ENCODE measurements around the gene CTRB2.

CTRB2 gene

DNA sequence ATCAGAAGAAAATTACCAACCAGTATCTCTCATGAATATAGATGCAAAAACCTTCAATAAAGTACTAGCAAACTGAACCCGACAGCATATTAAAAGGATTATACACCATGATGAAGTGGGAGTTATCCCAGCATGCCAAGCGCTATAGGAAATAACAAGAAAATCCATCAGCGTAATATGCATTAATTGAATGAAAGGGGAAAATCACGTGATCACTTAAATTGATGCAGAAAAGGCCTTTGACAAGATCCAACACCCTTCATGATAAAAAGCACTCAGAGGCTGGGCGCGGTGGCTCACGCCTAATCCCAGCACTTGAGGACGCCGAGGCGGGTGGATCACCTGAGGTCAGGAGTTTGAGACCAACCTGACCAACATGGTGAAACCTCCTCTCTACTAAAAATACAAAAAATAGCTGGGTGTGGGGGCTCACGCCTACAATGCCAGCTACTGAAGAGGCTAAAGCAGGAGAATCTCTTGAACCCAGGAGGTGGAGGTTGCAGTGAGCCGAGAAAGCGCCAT is 4.8 kb downstream of the CTRB2 start:
- TF ChIP-seq EZH2 (IDR thresholded peaks at IDR 0.05; ENCODE audit: borderline replicate concordance, low read length): no peak
- TF ChIP-seq, protein P1, sequence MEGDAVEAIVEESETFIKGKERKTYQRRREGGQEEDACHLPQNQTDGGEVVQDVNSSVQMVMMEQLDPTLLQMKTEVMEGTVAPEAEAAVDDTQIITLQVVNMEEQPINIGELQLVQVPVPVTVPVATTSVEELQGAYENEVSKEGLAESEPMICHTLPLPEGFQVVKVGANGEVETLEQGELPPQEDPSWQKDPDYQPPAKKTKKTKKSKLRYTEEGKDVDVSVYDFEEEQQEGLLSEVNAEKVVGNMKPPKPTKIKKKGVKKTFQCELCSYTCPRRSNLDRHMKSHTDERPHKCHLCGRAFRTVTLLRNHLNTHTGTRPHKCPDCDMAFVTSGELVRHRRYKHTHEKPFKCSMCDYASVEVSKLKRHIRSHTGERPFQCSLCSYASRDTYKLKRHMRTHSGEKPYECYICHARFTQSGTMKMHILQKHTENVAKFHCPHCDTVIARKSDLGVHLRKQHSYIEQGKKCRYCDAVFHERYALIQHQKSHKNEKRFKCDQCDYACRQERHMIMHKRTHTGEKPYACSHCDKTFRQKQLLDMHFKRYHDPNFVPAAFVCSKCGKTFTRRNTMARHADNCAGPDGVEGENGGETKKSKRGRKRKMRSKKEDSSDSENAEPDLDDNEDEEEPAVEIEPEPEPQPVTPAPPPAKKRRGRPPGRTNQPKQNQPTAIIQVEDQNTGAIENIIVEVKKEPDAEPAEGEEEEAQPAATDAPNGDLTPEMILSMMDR (IDR thresholded peaks at IDR 0.05; ENCODE audit: low read length): no peak
- H3K9ac ChIP-seq (ENCODE audit: low read length): no peak overlapping the region

DNA sequence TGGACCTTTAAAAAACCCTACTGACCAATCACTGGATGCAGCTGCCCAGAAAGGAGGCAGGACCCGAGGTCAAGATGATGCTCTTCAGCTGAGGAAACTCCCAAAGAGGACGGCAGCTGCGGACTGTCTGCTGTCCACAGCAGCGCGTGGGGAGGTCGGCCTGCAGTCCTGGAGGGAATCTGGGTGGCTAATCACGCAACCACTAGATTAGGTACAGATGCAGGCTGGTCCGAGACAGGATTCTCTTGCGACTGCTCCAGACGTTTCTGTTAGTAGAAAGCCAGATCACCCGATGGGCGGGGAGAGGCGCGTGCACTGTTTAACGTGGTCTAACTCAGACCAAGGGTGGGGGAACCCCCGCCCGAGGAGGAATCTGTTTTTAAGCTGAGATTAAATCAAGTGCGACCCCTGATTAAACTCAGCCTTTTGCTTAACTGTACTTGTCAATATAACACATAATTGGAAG is 8.8 kb downstream of the CTRB2 start:
- Histone ChIP-seq H3K27ac (ENCODE audit: low read depth, low read length, poor library complexity, severe bottlenecking) (no peak overlapping the region), H3K4me1 (ENCODE audit: insufficient read depth, low read length, severe bottlenecking) (peaks cover 6% of the 10 kb centered on the region), H3K79me2 (ENCODE audit: insufficient read depth, low read length) (no peaks in the 10 kb centered on the region), H3K9ac (ENCODE audit: low read length) (no peak overlapping the region), H3K27me3 (ENCODE audit: insufficient read depth, low read length) (peaks cover 4% of the 10 kb centered on the region; the same call in 1 of the 2 replicates), H3K4me2 (ENCODE audit: low read length) (no peak overlapping the region), H3K9me3 (ENCODE audit: low read length) (no peaks in the 10 kb centered on the region), H2AFZ (ENCODE audit: low read length) (no peak overlapping the region), H3K4me3 (ENCODE audit: low read depth, low read length, poor library complexity, severe bottlenecking) (no peak overlapping the region), H4K20me1 (ENCODE audit: insufficient read depth, low read length) (no peaks in the 10 kb centered on the region), H3K9me2 (ENCODE audit: low read depth, low read length) (no peaks in the 10 kb centered on the region), H3F3A (ENCODE audit: insufficient read depth, low read length) (no peaks in the 10 kb centered on the region), H3K36me3 (ENCODE audit: insufficient read depth, low read length) (no peaks in the 10 kb centered on the region)
- TF ChIP-seq, protein P1 (IDR thresholded peaks at IDR 0.05; ENCODE audit: low read length): no peak
- no peak for TF ChIP-seq EZH2 (IDR thresholded peaks at IDR 0.05; ENCODE audit: borderline replicate concordance, low read length)

More for the DNA sequence above, 4.8 kb downstream of the CTRB2 start:
- H3K79me2 ChIP-seq (ENCODE audit: insufficient read depth, low read length): no peaks in the 10 kb centered on the region
- H3K9me3 ChIP-seq (ENCODE audit: low read length): no peaks in the 10 kb centered on the region
- H3K9me2 ChIP-seq (ENCODE audit: low read depth, low read length): no peaks in the 10 kb centered on the region
- no peak overlapping the region for H2AFZ ChIP-seq (ENCODE audit: low read length)
- no peak overlapping the region for H3K4me3 ChIP-seq (ENCODE audit: low read depth, low read length, poor library complexity, severe bottlenecking)
- H3K27ac ChIP-seq (ENCODE audit: low read depth, low read length, poor library complexity, severe bottlenecking): no peak overlapping the region
- peaks cover 6% of the 10 kb centered on the region for H3K4me1 ChIP-seq (ENCODE audit: insufficient read depth, low read length, severe bottlenecking)
- no peaks in the 10 kb centered on the region for H3K27me3 ChIP-seq (ENCODE audit: insufficient read depth, low read length)
- H4K20me1 ChIP-seq (ENCODE audit: insufficient read depth, low read length): no peaks in the 10 kb centered on the region
- H3F3A ChIP-seq (ENCODE audit: insufficient read depth, low read length): no peaks in the 10 kb centered on the region
- H3K36me3 ChIP-seq (ENCODE audit: insufficient read depth, low read length): no peaks in the 10 kb centered on the region
- H3K4me2 ChIP-seq (ENCODE audit: low read length): no peak overlapping the region

DNA sequence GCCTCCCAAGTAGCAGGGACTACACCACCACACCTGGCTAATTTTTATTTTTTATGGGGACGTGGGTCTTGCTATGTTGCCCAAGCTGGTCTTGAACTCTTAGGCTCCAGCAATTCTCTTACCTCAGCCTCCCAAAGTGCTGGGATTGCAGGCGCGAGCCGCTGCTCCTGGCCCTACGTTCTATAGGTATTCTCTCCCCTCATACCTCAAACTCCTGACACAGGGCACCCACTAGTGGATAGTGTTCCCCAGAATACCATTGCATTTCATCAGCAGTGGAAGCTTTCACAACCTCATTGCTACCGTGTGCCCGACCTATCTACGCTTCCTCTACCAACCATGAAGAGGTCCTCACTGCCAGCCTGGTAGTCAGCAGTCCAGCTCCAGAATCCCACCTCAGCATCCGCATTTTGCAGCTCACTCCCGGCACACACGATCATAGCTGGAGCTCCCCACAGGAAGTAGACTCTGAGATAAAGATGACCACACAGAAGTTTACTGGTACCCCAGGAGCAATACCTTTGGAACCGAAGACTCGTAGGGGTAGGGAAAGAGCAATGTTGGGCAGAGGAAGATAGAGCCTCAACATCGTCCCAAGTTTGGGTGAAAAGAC is 9.3 kb downstream of the CTRB2 start:
- Histone ChIP-seq H3K4me3 (ENCODE audit: low read depth, low read length, poor library complexity, severe bottlenecking) (no peak overlapping the region), H3F3A (ENCODE audit: insufficient read depth, low read length) (no peaks in the 10 kb centered on the region), H3K9me2 (ENCODE audit: low read depth, low read length) (no peaks in the 10 kb centered on the region), H2AFZ (ENCODE audit: low read length) (no peak overlapping the region), H3K27me3 (ENCODE audit: insufficient read depth, low read length) (peaks cover 4% of the 10 kb centered on the region; the same call in 1 of the 2 replicates), H3K79me2 (ENCODE audit: insufficient read depth, low read length) (no peaks in the 10 kb centered on the region), H4K20me1 (ENCODE audit: insufficient read depth, low read length) (no peaks in the 10 kb centered on the region), H3K4me2 (ENCODE audit: low read length) (no peak overlapping the region), H3K9ac (ENCODE audit: low read length) (no peak overlapping the region), H3K9me3 (ENCODE audit: low read length) (no peaks in the 10 kb centered on the region), H3K27ac (ENCODE audit: low read depth, low read length, poor library complexity, severe bottlenecking) (no peak overlapping the region), H3K4me1 (ENCODE audit: insufficient read depth, low read length, severe bottlenecking) (peaks cover 6% of the 10 kb centered on the region), H3K36me3 (ENCODE audit: insufficient read depth, low read length) (no peaks in the 10 kb centered on the region)
- TF ChIP-seq, protein P1 (IDR thresholded peaks at IDR 0.05; ENCODE audit: low read length): no peak
- no peak for TF ChIP-seq EZH2 (IDR thresholded peaks at IDR 0.05; ENCODE audit: borderline replicate concordance, low read length)
